Panc1 (cell line): Measurements from ENCODE around the gene PLK1. TPM values are rescaled to one million over a fixed set of nuclear protein-coding genes. Genes with fewer than 3 reads are reported as not detected.

ENCODE experiments used
- ATAC-seq: fragments of 200-7000 bp; cut with Tn5 transposase; 2 replicates; pipeline ENCODE4 v1.9.1; 2020; ENCODE audit warnings: mild to moderate bottlenecking, moderate library complexity
- BruUV-seq: library from RNA; stranded (reverse); fragments of 400-500 nt; replicated peaks from 2 replicates; lab custom pipeline; 2021; lab: Mats Ljungman, UMichigan
- CTCF ChIA-PET: fragments of 300-600 bp; sonication (Branson Sonifier 250); formaldehyde crosslinking; loops from one replicate; lab custom pipeline; 2022; ENCODE audit warnings: antibody characterized with exemption; lab: Charles Lee
- POLR2A ChIA-PET: fragments of 300-600 bp; sonication (Branson Sonifier 250); formaldehyde crosslinking; loops from one replicate; lab custom pipeline; 2022; ENCODE audit warnings: antibody characterized with exemption; lab: Charles Lee
- DNase-seq: peaks from one replicate; pipeline ENCODE4 v3.0.0-alpha.2; 2010; ENCODE audit warnings: low read depth, low spot score
- H3K27ac ChIP-seq: 2 replicates; pipeline ENCODE4 v1.5.1; 2011; ENCODE audit warnings: mild to moderate bottlenecking, low read length, inconsistent platforms
- H3K27me3 ChIP-seq: fragments of 200-500 bp; sonication (Bioruptor generic); 2 replicates; pipeline ENCODE4 v1.6.0; 2014; ENCODE audit warnings: low read length, inconsistent platforms; ENCODE audit not compliant: control insufficient read depth, insufficient read depth
- H3K36me3 ChIP-seq: fragments of 200-500 bp; sonication (Bioruptor generic); 2 replicates; pipeline ENCODE4 v1.5.1; 2014; ENCODE audit warnings: inconsistent platforms, mild to moderate bottlenecking, low read length, moderate library complexity; ENCODE audit not compliant: control insufficient read depth, insufficient read depth
- H3K4me1 ChIP-seq: 2 replicates; pipeline ENCODE4 v1.5.1; 2011; ENCODE audit warnings: inconsistent platforms, mild to moderate bottlenecking, low read length, moderate library complexity; ENCODE audit not compliant: control insufficient read depth, insufficient read depth
- H3K4me3 ChIP-seq, 2 experiments: 2 replicates each; pipeline ENCODE4 v1.5.1; 2011 to 2012; ENCODE audit warnings: low read depth in 2 of 2, low read length in 2 of 2, mild to moderate bottlenecking in 2 of 2, inconsistent platforms in 1 of 2, moderate library complexity in 1 of 2
- H3K9me3 ChIP-seq: fragments of 200-500 bp; sonication (Bioruptor generic); 2 replicates; pipeline ENCODE4 v1.5.1; 2014; ENCODE audit warnings: low read depth, mild to moderate bottlenecking, inconsistent platforms, low read length, moderate library complexity; ENCODE audit not compliant: control insufficient read depth, insufficient read depth
- POLR2AphosphoS5 ChIP-seq: IDR thresholded peaks from 2 replicates; pipeline ENCODE4 v1.6.1; 2012; ENCODE audit warnings: mild to moderate bottlenecking, low read depth, low read length, moderate library complexity
- SIN3A ChIP-seq: IDR thresholded peaks from 2 replicates; pipeline ENCODE4 v1.6.1; 2012; ENCODE audit warnings: low read depth, mild to moderate bottlenecking, low read length, moderate library complexity, borderline replicate concordance; ENCODE audit not compliant: insufficient read depth
- TCF7L2 ChIP-seq: IDR thresholded peaks from 2 replicates; pipeline ENCODE4 v1.6.1; 2011; ENCODE audit warnings: mild to moderate bottlenecking, low read depth, low read length, inconsistent platforms
- in situ Hi-C: cut with HindIII; loops from 2 replicates; pipeline ENCODE4 v1.10.0; 2016; ENCODE audit warnings: low sequenced_read_pairs, low pct_unique_long_range_greater_than_20kb
- intact Hi-C: fragments of 100-400 bp; cut with micrococcal nuclease; formaldehyde crosslinking; loops from one replicate; pipeline ENCODE4 v1.10.0; 2022; ENCODE audit not compliant: unreplicated experiment
- total RNA-seq: library from RNA; stranded (reverse); gene quantifications from one replicate; pipeline ENCODE4 v1.2.1, GENCODE V29; 2021; ENCODE audit not compliant: unreplicated experiment
- TF ChIP-seq, protein P1 (sequence below): fragments of 450-650 bp; IDR thresholded peaks from 2 replicates; pipeline ENCODE4 v1.5.1; 2017; ENCODE audit warnings: mild to moderate bottlenecking
- TF ChIP-seq, protein P2 (sequence below), 2 experiments: IDR thresholded peaks; 2 replicates each; pipeline ENCODE4 v1.6.1; 2011 to 2012; ENCODE audit warnings: low read depth in 2 of 2, control low read depth in 1 of 2, low read length in 1 of 2, mild to moderate bottlenecking in 1 of 2, moderate library complexity in 1 of 2; ENCODE audit not compliant: insufficient read depth in 1 of 2

PLK1 gene
- total RNA-seq, 1 experiment from 2014 or later: 94.8 TPM

DNA sequence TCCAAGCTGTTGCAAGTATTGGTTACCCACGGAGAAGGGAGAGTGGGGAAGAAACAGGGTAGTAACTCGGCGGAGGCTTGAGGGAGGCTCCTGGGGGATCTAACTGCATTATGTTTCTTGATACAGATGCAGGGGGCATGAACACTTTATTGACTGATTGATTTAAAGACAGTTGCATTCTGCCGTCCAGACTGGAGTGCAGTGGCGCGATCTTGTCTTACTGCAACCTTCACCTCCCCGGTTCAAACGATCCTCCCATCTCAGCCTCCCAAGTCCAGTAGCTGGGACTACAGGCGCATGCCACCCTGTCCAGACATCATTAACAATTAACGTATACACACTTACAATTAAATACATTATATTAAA, 49.4 kb downstream of the PLK1 start:
- CTCF ChIA-PET: interaction anchor here (0.8 kb wide), 1 partner anchor 282 kb away, joined by 3 read pairs; no protein-coding TSS in a partner anchor
- POLR2A ChIA-PET: no interaction called here
- ATAC-seq: peak; percentile 62
- no peaks in the 10 kb centered on the region for H3K27me3 ChIP-seq
- no peaks in the 10 kb centered on the region for H3K4me1 ChIP-seq
- no peaks in the 10 kb centered on the region for H3K9me3 ChIP-seq
- no TSS peak for BruUV-seq
- H3K27ac ChIP-seq: no peak overlapping the region
- no peak overlapping the region for H3K4me3 ChIP-seq
- intact Hi-C loops: no loop called here
- no peaks in the 10 kb centered on the region for H3K36me3 ChIP-seq
- DNase-seq: no peak
- in situ Hi-C loops: no loop called here
- TF ChIP-seq, protein P1, sequence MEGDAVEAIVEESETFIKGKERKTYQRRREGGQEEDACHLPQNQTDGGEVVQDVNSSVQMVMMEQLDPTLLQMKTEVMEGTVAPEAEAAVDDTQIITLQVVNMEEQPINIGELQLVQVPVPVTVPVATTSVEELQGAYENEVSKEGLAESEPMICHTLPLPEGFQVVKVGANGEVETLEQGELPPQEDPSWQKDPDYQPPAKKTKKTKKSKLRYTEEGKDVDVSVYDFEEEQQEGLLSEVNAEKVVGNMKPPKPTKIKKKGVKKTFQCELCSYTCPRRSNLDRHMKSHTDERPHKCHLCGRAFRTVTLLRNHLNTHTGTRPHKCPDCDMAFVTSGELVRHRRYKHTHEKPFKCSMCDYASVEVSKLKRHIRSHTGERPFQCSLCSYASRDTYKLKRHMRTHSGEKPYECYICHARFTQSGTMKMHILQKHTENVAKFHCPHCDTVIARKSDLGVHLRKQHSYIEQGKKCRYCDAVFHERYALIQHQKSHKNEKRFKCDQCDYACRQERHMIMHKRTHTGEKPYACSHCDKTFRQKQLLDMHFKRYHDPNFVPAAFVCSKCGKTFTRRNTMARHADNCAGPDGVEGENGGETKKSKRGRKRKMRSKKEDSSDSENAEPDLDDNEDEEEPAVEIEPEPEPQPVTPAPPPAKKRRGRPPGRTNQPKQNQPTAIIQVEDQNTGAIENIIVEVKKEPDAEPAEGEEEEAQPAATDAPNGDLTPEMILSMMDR: peak; percentile 56
- TF ChIP-seq TCF7L2: no peak

DNA sequence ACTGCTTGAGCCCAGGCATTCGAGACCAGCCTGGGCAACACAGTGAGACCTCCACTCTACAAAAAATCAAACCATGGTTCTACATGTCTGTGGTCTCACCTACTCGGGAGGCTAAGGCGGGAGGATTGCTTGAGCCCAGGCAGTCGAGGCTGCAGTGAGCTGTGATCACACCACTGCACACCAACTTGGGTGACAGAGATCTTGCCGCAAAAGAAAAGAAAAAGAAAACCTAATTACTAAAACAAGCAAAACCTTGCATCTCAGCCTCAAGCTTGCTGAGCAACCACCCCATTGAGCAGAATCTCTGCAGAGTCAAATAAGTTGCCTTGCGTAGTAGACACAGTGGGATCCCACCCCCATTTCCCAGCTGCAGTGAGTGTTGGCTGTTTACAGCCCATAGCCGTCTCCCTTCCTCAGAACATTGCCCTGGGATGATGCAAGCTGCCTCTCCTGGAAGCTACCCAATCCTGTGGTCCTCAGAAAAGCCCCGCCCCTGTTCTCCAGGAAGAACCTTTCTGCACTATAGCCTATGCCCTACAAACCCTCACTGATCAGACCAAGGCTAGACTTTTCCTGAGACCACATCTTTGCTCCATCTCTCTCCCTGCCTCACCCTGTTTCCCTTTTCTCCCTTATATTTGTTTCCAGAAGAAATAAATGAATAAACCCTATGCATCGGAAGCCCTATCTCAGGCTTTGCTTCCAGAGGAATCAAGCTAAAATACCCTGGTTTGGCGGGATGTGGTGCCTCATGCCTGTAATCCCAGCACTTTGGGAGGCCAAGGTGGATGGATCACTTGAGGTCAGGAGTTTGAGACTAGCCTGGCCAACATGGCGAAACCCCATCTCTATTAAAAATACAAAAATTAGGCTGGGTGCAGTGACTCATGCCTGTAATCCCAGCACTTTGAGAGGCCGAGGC, 51.1 kb downstream of the PLK1 start:
- ChIA-PET CTCF (no interaction called here), POLR2A (no interaction called here)
- BruUV-seq: no TSS peak
- H3K9me3 ChIP-seq: no peaks in the 10 kb centered on the region
- intact Hi-C loops (no loop called here), in situ Hi-C loops (no loop called here)
- ATAC-seq (no peak), DNase-seq (peak; percentile 7)
- no peaks in the 10 kb centered on the region for H3K36me3 ChIP-seq
- TF ChIP-seq SIN3A (no peak), POLR2AphosphoS5 (no peak), TCF7L2 (no peak)
- TF ChIP-seq, protein P2, sequence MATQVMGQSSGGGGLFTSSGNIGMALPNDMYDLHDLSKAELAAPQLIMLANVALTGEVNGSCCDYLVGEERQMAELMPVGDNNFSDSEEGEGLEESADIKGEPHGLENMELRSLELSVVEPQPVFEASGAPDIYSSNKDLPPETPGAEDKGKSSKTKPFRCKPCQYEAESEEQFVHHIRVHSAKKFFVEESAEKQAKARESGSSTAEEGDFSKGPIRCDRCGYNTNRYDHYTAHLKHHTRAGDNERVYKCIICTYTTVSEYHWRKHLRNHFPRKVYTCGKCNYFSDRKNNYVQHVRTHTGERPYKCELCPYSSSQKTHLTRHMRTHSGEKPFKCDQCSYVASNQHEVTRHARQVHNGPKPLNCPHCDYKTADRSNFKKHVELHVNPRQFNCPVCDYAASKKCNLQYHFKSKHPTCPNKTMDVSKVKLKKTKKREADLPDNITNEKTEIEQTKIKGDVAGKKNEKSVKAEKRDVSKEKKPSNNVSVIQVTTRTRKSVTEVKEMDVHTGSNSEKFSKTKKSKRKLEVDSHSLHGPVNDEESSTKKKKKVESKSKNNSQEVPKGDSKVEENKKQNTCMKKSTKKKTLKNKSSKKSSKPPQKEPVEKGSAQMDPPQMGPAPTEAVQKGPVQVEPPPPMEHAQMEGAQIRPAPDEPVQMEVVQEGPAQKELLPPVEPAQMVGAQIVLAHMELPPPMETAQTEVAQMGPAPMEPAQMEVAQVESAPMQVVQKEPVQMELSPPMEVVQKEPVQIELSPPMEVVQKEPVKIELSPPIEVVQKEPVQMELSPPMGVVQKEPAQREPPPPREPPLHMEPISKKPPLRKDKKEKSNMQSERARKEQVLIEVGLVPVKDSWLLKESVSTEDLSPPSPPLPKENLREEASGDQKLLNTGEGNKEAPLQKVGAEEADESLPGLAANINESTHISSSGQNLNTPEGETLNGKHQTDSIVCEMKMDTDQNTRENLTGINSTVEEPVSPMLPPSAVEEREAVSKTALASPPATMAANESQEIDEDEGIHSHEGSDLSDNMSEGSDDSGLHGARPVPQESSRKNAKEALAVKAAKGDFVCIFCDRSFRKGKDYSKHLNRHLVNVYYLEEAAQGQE (IDR thresholded peaks at IDR 0.05; ENCODE audit: insufficient read depth in 1 of 2, low read depth in 2 of 2, low read length in 1 of 2): no peak
- TF ChIP-seq, protein P1: no peak
- no peaks in the 10 kb centered on the region for H3K27me3 ChIP-seq
- no peaks in the 10 kb centered on the region for H3K4me1 ChIP-seq
- no peak overlapping the region for H3K27ac ChIP-seq
- H3K4me3 ChIP-seq: peak overlapping the region in 1 of 2 experiments; percentile 14; a peak in 1 of 4 replicates
